ENCODE data around the gene HSPBP1.

HSPBP1 gene

DNA sequence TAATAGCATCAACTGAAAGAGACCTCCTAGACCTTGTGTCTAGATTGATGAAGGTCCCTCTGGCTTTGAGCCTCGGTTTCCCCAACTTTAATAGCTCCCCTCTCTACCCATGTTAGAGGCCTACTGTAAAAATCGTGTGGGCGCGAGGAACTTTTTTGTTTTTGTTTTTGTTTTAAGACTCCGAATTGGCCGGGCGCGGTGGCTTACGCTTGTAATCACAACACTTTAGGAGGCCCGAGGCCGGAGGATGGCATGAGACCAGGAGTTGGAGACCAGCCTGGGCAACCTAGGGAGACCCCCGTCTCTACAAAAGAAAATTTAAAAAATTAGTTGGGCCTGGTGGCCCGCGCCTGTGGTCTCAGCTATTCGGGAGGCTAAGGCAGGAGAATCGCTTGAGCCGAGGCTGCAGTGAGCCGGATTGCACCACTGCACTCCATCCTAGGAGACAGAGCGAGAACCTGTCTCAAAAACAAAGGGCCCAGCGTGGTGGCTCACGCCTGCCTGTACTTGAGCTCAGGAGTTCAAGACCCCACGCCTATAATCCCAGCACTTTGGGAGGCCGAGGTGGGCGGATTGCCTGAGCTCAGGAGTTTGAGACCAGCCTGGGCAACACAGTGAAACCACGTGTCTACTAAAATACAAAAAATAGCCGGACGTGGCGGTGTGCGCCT is 20.2 kb downstream of the HSPBP1 start:
- peak overlapping the region; percentile 95 for H3K27ac ChIP-seq (ENCODE audit: low read depth, low read length, severe bottlenecking)
- 49% methylated on average over 25 to 26 of the region's 29 CpGs for WGBS, 2 experiments (ENCODE audit: insufficient coverage in 2 of 2)
- peaks cover 13% of the 10 kb centered on the region for H3K36me3 ChIP-seq (ENCODE audit: control insufficient read depth, insufficient read depth, low read length)
- peak overlapping the region; percentile 82 for H3K4me3 ChIP-seq (ENCODE audit: extremely low read depth, insufficient read depth, low read length, poor library complexity, severe bottlenecking)
- no peaks in the 10 kb centered on the region for H3K9me3 ChIP-seq (ENCODE audit: control insufficient read depth, low read length)
- H3K4me1 ChIP-seq (ENCODE audit: control insufficient read depth, insufficient read depth, low read length, poor library complexity, severe bottlenecking), result peaks cover 21% of the 10 kb centered on the region

DNA sequence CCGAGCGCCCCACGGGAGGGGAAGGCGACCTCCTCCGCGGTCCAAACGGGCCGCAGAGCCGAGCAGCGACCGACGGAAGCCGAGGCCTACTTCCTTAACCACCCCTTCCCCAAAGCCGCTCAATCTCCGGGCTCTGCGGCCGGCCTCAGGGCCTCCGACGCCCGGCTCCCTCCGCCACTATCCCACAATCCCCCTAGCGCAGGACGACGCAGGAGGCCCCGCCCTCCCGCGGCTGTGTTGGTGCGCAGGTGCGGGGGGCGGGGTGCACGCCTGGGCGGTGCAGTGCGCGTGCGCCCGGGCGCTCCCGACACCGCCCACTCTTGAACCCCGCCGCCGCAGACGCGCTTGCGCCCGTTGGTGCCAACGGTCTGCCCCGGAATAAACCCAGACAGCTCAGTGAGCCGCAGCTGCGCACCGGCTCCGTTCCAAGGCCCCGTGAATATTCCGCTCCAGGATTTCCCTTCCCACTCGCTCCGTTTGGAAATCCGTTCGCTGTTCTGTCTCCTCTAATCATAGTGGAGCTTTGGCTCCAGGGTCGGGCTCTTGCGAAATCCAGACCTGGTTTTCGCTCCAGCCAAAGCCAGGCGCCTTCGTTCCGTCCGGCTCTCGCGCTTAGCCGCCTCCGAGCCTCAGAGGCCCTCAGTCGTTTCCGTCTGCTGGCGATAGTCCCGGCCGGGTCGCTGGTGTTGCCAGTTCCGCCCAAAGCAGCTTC is 20.9 kb downstream of the HSPBP1 start, which contains the start of gene PPP6R1:
Gene PPP6R1 (minus strand): TSS at position 190 of the 712 bp plus-strand sequence. CDS start 11,914 bp downstream, outside the sequence.
- H3K4me1 ChIP-seq (ENCODE audit: control insufficient read depth, insufficient read depth, low read length, poor library complexity, severe bottlenecking), result peaks cover 21% of the 10 kb centered on the region
- H3K4me3 ChIP-seq (ENCODE audit: extremely low read depth, insufficient read depth, low read length, poor library complexity, severe bottlenecking), result peak within 1 kb of the TSS; percentile 82
- H3K27ac ChIP-seq (ENCODE audit: low read depth, low read length, severe bottlenecking), result peak within 1 kb of the TSS; percentile 95
- no peaks in the 10 kb centered on the region for H3K9me3 ChIP-seq (ENCODE audit: control insufficient read depth, low read length)
- peaks cover 18% of the 10 kb centered on the region for H3K36me3 ChIP-seq (ENCODE audit: control insufficient read depth, insufficient read depth, low read length)
- WGBS, 2 experiments (ENCODE audit: insufficient coverage in 2 of 2), result 0% methylated on average over 38 to 58 of the region's 76 CpGs

DNA sequence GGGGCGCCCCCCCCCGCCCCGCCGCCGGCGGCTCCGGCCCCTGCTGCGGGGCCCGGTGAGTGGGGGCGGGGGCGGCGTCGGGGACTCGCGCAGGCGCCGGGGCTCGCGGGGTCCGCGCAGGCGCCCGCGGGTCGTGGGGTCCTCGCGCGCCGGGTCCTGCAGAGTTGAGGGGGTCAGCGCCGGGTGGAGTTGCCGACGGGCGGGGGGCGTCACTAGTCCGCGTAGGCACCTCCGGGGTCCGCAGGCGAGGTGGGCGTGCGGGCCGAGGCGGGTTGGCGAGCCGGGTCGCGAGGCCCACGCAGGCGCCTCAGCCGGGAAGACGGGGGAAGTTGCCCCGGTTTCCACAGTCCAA is 21.5 kb downstream of the HSPBP1 start:
- WGBS, 2 experiments (ENCODE audit: insufficient coverage in 2 of 2), result 0 to 1% methylated on average over 28 to 30 of the region's 53 CpGs
- Histone ChIP-seq H3K27ac (ENCODE audit: low read depth, low read length, severe bottlenecking) (peak overlapping the region; percentile 95), H3K36me3 (ENCODE audit: control insufficient read depth, insufficient read depth, low read length) (peaks cover 23% of the 10 kb centered on the region), H3K4me1 (ENCODE audit: control insufficient read depth, insufficient read depth, low read length, poor library complexity, severe bottlenecking) (peaks cover 21% of the 10 kb centered on the region), H3K9me3 (ENCODE audit: control insufficient read depth, low read length) (no peaks in the 10 kb centered on the region), H3K4me3 (ENCODE audit: extremely low read depth, insufficient read depth, low read length, poor library complexity, severe bottlenecking) (peak overlapping the region; percentile 82)

DNA sequence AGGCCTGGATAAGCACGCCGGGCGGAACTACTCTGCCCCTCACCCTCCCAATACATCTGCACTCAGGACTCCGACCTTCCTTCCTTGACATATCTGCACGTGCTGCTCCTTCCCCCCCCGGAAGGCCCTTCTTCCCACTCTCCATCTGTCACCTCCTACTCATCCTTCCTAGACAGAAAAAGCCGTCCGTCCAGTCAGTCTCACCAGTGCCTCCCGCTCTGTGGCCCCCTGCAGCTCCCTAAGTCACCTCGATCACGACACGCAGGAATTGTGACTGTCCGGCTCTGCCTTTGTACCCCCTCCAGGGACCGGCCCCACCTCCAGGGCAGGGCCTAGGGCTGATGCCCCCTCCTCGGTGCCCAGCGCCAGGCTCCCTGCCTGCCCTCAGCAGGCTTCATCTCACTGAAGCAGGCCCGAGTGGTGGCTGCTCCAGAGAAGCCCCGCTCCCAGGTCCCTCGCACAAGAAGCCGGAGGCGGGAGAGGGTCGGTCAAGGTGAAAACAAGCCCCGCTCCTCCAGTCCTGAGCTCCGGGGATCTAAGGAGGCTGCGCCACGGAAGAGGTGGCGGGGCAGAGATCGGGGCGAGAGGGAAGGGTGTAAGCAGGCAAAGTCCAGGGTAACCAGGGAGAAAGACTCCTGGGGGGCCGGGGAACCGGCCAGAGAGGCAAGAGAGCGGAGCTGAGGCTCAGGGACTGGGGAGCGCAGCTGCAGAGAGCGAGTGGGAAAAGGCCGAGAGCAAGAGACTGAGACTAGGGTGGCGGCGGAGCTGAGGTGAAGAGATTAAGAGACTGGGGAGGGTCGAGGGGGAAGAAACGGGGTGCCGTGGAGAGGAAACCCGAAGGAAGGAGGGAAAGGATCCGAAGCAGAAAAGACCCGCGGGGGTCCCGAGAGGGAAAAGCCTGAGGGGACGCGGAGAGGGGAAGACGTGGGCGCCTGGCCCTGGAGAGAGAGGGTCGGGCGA is 22.2 kb downstream of the HSPBP1 start:
- peak overlapping the region; percentile 82 for H3K4me3 ChIP-seq (ENCODE audit: extremely low read depth, insufficient read depth, low read length, poor library complexity, severe bottlenecking)
- peaks cover 29% of the 10 kb centered on the region for H3K36me3 ChIP-seq (ENCODE audit: control insufficient read depth, insufficient read depth, low read length)
- 9 to 12% methylated on average over 43 to 49 of the region's 51 CpGs for WGBS, 2 experiments (ENCODE audit: insufficient coverage in 2 of 2)
- H3K27ac ChIP-seq (ENCODE audit: low read depth, low read length, severe bottlenecking), result no peak overlapping the region
- H3K4me1 ChIP-seq (ENCODE audit: control insufficient read depth, insufficient read depth, low read length, poor library complexity, severe bottlenecking), result peaks cover 21% of the 10 kb centered on the region
- H3K9me3 ChIP-seq (ENCODE audit: control insufficient read depth, low read length), result no peaks in the 10 kb centered on the region

DNA sequence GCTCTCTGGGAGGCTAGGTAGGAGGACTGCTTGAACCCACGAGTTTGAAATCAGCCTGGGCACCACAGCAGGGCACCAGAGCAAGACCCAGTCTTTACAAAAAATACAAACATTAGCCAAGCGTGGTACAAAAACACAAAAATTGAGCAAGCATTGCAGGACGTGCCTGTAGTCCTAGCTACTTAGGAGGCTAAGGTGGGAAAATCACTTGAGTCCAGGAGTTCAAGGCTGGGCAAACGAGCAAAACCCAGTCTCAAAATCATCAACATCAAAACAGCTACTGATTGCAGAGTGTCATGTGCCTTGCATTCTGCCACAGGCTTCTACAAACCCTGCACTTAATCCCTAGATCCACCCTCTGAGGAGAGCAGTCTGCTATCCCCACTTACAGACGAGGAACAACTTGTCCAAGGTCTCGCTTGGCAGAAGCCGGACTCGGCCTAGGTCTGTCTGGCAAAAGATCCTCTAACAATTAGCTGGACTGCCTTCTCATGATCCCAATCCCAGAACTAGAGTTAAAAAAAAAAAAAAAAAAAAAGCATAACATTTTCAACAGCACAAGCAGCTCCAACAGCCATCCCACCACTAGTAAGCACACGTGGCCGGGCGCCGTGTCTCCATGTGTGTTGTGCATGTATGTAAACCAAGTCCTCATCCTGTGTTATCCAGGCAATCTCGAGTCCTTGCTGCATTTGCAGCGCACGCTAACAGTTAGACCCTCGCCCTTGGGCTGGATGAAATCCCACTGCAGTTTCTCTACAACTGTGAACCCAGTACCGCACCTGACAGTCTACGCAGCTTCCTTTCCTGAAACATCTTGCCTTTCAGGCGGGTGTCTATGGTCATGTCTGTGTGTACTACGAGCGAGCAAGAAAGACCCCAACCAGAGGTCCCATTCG is 23.1 kb downstream of the HSPBP1 start:
- H3K9me3 ChIP-seq (ENCODE audit: control insufficient read depth, low read length), result no peaks in the 10 kb centered on the region
- H3K4me3 ChIP-seq (ENCODE audit: extremely low read depth, insufficient read depth, low read length, poor library complexity, severe bottlenecking), result peak overlapping the region; percentile 82
- no peak overlapping the region for H3K27ac ChIP-seq (ENCODE audit: low read depth, low read length, severe bottlenecking)
- 87 to 88% methylated on average over 18 to 20 of the region's 22 CpGs for WGBS, 2 experiments (ENCODE audit: insufficient coverage in 2 of 2)
- peaks cover 25% of the 10 kb centered on the region for H3K4me1 ChIP-seq (ENCODE audit: control insufficient read depth, insufficient read depth, low read length, poor library complexity, severe bottlenecking)
- peaks cover 32% of the 10 kb centered on the region for H3K36me3 ChIP-seq (ENCODE audit: control insufficient read depth, insufficient read depth, low read length)

DNA sequence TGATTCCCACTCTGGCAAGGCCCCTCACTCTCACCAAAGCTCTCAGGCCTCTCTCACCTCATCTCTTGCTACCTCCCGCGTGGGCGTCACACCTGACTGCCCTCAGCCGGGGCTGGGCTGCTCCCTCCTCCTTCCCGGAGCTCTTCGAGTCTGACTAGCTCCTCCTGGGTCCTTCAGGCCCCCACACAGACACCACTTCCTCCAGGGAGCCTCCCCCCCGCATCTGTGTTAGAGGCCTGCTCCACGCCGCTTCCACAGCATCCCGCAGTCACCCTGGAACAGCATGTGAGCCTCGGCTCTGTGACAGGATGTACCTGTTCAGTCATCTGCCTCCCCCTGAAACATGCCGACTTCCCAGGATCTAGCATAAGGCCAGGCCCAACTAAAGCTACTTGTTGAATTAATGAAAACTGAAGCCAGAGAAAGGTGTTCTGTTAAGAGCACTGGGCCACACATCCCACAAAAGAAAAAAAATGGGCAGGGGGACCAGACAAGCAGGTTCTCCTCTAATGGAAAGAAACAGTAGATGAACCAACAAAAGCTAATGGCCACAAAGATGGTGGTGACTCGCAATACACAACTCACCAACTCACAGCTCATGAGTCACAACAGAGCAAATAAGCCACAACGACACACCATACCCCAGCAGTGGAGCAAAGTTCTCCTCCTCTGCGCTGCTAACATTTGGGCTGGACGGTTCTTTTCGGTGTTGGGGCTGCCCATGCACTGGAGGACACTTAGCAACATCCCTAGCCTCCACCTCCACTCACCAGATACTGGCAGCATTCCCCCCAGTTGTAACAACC is 24.1 kb downstream of the HSPBP1 start:
- 84 to 92% methylated on average over 15 to 16 of the region's 17 CpGs for WGBS, 2 experiments (ENCODE audit: insufficient coverage in 2 of 2)
- no peak overlapping the region for H3K27ac ChIP-seq (ENCODE audit: low read depth, low read length, severe bottlenecking)

DNA sequence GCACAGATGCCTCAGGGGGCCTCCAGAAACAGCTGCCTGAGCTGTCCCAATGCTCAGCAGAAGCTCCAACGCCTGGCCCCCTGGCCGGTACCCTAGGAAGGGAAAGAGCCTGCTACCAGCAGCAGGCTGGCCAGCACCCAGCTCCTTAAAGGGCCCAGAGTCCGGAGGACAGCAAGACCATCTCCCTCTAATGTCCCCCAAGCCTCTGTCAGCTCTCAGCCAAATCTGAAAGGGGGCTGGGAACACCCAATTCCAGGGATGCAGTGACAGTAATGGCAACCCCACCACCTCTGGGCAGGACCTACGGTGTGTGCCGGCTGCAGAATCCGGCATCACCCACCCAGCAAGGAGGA is 25.3 kb downstream of the HSPBP1 start:
- H3K4me1 ChIP-seq (ENCODE audit: control insufficient read depth, insufficient read depth, low read length, poor library complexity, severe bottlenecking), result peaks cover 25% of the 10 kb centered on the region
- H3K4me3 ChIP-seq (ENCODE audit: extremely low read depth, insufficient read depth, low read length, poor library complexity, severe bottlenecking), result no peak overlapping the region
- WGBS, 2 experiments (ENCODE audit: insufficient coverage in 2 of 2), result 85 to 87% methylated on average over 3 to 6 of the region's 6 CpGs
- no peak overlapping the region for H3K27ac ChIP-seq (ENCODE audit: low read depth, low read length, severe bottlenecking)
- H3K9me3 ChIP-seq (ENCODE audit: control insufficient read depth, low read length), result no peaks in the 10 kb centered on the region
- H3K36me3 ChIP-seq (ENCODE audit: control insufficient read depth, insufficient read depth, low read length), result peaks cover 39% of the 10 kb centered on the region

More for the DNA sequence above, 24.1 kb downstream of the HSPBP1 start:
- Histone ChIP-seq H3K9me3 (ENCODE audit: control insufficient read depth, low read length) (no peaks in the 10 kb centered on the region), H3K36me3 (ENCODE audit: control insufficient read depth, insufficient read depth, low read length) (peaks cover 34% of the 10 kb centered on the region), H3K4me1 (ENCODE audit: control insufficient read depth, insufficient read depth, low read length, poor library complexity, severe bottlenecking) (peaks cover 27% of the 10 kb centered on the region), H3K4me3 (ENCODE audit: extremely low read depth, insufficient read depth, low read length, poor library complexity, severe bottlenecking) (no peak overlapping the region)

DNA sequence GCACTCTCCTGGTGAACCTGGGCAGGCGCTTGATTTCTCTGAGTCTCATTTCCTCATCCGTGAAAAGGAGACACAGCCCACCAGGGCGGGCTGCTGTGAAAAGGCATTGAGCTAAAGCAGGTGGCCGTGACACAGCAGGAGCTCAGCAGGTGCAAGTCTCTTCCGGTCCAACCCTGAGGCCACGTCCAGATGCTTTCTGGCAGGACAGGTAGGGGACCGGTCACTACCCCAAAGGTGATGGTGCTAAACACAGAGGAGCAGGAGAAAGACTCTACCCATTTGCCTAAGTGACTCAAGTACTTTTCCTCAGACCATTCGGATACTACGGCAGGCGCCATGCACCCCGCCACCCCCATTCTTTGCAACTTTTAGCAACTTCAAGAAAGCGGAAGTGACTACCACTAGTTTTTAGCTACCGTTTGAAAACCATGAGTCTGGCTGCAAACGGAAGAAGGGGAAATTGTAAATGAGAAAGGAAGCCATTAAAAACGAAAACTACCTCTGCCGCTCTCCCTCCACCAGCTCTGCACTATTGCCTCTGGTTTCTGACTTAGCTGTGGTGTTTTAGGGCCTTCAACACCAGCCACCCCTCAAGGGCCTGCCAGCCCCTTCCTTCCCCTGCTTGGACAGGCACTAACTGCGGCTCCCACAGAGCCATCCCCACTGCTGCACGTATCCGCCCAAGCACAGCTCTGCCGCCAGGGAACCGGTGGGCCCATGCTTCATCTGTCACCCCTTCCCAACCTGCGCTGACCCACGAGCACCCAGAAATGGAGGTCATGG is 25.9 kb downstream of the HSPBP1 start:
- Histone ChIP-seq H3K27ac (ENCODE audit: low read depth, low read length, severe bottlenecking) (no peak overlapping the region), H3K4me3 (ENCODE audit: extremely low read depth, insufficient read depth, low read length, poor library complexity, severe bottlenecking) (no peak overlapping the region), H3K4me1 (ENCODE audit: control insufficient read depth, insufficient read depth, low read length, poor library complexity, severe bottlenecking) (peaks cover 28% of the 10 kb centered on the region), H3K9me3 (ENCODE audit: control insufficient read depth, low read length) (no peaks in the 10 kb centered on the region), H3K36me3 (ENCODE audit: control insufficient read depth, insufficient read depth, low read length) (peaks cover 39% of the 10 kb centered on the region)
- 89 to 96% methylated on average over 18 to 22 of the region's 23 CpGs for WGBS, 2 experiments (ENCODE audit: insufficient coverage in 2 of 2)

All from mesodermal cell (in vitro differentiated cells).